Measurements from ENCODE around the gene ARHGDIA. TPM values are rescaled to one million over a fixed set of nuclear protein-coding genes. Genes with fewer than 3 reads are reported as not detected.

The ARHGDIA gene
- total RNA-seq, 1 donor from 2014 or later: 114 TPM

GRCh38 chr17:81833921-81834830 lies 37.0 kb downstream of the ARHGDIA start:
- ATAC-seq: no peak
- intact Hi-C loops (cut with micrococcal nuclease): no loop called here

DNA sequence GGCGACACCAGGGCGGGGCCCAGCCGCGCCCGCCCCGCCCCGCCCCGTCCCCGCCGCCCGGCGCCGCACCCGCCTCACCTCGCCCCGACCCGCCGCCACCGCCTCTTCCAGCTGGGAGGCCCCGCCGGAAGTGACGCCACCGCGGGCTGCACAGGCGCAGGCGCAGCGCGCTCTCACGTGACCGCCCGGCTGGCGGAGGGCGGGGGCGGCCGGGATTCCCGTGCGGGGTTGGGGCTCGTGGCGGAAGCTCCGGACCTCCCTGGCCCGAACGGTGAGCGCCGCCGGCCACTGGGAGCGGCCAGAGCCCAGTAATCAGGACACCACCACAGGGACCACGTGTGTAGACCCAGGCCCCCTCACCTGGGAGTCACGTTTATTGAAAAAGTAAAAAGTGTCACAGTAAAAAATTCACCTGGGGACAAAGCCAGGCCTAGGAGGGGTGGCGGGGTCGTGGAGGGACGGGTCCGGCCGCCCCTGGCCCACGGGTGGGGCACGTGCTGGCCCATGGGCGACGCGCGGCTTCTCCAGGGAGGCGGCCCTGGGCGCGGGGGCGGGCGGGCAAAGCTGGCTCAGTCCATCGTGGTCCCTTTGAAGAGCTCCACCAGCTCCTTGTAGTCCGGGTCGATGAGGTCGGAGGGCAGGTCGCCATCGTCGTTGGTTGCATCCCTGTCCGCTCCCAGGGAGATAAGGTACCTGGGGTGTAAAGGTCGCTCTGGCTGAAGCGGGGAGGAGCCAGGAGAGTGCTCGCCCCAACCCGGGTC lies 37.8 kb downstream of the ARHGDIA start, which contains the start of gene MCRIP1:
TSS of gene MCRIP1 (minus strand) at position 132 of the 761 bp plus-strand sequence. CDS start 8,785 bp downstream, outside the sequence.
- DNase-seq (peak; percentile 99), ATAC-seq (peak; percentile 92)
- intact Hi-C loops (cut with micrococcal nuclease): no loop called here

More at GRCh38 chr17:81833921-81834830, 37.0 kb downstream of the ARHGDIA start:
- DNase-seq: no peak

GRCh38 chr17:81832608-81833159 lies 38.5 kb downstream of the ARHGDIA start:
- ATAC-seq (peak; percentile 20), DNase-seq (peak; percentile 62)
- intact Hi-C loops (cut with micrococcal nuclease): no loop called here

- peak; percentile 37 for ATAC-seq
Observed at GRCh38 chr17:81831957-81832607, 39.1 kb downstream of the ARHGDIA start.

GRCh38 chr17:81831563-81831956 lies 39.6 kb downstream of the ARHGDIA start:
- DNase-seq (no peak), ATAC-seq (no peak)
- intact Hi-C loops (cut with micrococcal nuclease): no loop called here

More at GRCh38 chr17:81831957-81832607, 39.1 kb downstream of the ARHGDIA start:
- intact Hi-C loops (cut with micrococcal nuclease): no loop called here
- DNase-seq: no peak

- DNase-seq (no peak), ATAC-seq (no peak)
- intact Hi-C loops (cut with micrococcal nuclease): no loop called here
Observed at GRCh38 chr17:81829858-81830257, 41.3 kb downstream of the ARHGDIA start.

DNA sequence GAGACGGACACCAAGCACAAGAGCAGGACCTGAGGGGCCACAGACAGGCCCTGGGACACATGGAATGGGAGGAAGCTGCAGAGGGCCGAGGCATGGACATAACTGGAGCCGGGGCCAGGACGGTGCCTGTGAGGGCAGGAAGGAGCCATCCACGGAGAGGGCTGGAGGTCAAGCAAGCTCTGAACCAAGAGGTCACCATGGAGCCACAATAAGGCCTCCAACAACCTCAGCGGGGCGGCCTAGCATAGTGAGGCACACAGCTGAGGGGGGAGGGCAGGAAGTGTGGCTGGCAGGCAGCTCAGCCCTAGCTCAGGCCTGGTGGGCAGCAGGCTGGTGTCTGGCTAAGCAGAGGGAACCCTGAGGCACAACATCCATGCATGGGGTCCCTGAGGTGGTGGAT lies 42.5 kb downstream of the ARHGDIA start:
- ATAC-seq (no peak), DNase-seq (no peak)
- intact Hi-C loops (cut with micrococcal nuclease): no loop called here

- no peak for ATAC-seq
- no peak for DNase-seq
- intact Hi-C loops (cut with micrococcal nuclease): no loop called here
Observed at GRCh38 chr17:81825841-81826466, 45.2 kb downstream of the ARHGDIA start.

DNA sequence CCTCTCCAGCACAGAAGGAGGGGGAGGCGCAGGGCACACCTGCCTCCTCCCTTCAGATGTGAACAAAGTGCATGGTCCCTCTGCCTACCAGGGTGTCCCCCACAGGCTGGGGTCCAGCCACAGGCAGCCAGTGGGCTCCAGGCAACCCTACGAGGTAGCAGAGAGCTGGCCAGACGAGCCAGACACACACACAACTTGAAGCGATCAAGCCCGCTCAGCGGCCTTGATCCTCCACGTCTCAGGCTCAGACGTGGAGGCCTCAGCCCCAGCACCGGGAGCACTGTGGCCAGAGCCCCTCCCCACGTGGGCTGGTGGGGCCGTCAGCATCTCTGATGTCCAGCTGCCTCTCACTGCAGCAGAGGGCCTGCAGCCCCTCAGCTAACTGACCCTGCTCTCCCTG lies 46.5 kb downstream of the ARHGDIA start:
- DNase-seq: no peak
- ATAC-seq: no peak
- intact Hi-C loops (cut with micrococcal nuclease): no loop called here

DNA sequence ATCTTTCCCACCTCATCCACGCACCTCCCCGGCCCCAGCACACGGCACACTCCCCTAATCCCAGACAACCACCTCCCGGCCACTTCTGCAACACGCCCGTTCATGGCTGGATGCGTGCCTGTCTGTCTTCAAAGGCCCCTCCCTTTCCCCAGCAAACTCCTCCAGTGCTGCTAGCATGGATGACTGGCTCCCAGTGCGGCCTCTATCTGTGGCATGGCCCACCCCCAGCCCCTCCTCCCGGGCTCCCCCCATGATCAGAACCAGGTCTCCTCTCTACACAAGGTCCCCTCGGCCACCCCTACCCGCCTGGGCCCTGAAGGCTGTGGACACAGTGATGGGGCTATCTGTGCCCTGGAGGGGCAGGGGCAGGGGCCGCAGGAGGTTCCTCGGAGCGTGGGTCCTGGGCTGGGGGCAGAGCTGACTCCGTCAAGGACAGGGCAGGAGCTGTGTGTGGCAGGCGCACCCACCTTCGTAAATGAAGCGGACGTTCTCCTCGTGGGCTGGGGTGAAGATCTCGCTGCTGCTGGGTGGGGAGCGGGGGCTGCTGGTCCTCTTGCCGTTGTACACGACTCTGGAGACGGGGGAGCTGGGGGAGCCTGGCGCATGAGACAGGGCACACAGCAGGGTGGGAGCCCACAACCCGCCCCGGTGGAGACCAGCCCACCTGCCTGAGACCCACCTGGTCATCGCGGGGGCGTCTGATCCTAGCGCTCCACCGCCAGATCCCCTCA lies 47.2 kb downstream of the ARHGDIA start:
- intact Hi-C loops (cut with micrococcal nuclease): no loop called here
- DNase-seq: no peak
- no peak for ATAC-seq

GRCh38 chr17:81822996-81823819 lies 47.9 kb downstream of the ARHGDIA start:
- no peak for DNase-seq
- intact Hi-C loops (cut with micrococcal nuclease): no loop called here
- ATAC-seq: no peak

DNA sequence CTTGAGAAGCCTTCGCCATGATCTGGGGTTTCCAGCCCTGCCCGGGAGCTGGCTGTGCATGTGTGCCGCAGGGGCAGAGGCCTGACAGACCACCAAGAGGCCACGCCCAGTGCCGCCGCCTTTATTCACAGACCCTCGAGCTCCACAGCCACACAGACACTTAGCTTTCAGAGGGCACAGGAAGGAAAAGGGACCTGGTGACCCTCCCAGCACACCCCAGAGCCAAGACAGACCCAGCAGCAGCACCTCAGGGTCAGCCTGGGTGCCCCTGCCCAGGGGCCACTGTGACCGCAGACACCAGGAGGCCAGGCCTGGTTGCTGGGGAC lies 48.9 kb downstream of the ARHGDIA start:
- ATAC-seq (no peak), DNase-seq (no peak)
- intact Hi-C loops (cut with micrococcal nuclease): no loop called here

- intact Hi-C loops (cut with micrococcal nuclease): no loop called here
Observed at GRCh38 chr17:81821603-81822311, 49.4 kb downstream of the ARHGDIA start.

DNA sequence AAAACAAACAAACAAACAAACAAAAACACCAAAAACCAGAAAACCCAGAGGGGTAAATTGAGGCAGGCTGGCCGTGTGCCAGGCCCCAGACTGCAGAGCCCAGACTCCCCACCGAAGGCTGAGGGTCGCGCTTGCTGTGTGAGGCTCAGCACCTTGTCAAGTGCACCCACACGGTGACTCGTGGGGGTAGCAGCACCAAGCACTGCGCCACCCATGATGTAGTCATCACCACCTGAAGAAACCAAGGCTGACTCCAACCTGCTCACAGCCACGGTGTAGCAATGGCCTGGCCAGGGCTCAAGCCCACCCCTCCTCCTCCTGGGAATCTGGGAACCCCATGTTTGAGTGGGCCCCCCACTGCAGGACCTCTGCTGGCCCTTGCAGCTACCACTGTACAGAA lies 50.0 kb downstream of the ARHGDIA start:
- intact Hi-C loops (cut with micrococcal nuclease): no loop called here
- no peak for ATAC-seq
- DNase-seq: no peak

More at GRCh38 chr17:81821603-81822311, 49.4 kb downstream of the ARHGDIA start:
- ATAC-seq: peak; percentile 88
- peak; percentile 92 for DNase-seq

DNA sequence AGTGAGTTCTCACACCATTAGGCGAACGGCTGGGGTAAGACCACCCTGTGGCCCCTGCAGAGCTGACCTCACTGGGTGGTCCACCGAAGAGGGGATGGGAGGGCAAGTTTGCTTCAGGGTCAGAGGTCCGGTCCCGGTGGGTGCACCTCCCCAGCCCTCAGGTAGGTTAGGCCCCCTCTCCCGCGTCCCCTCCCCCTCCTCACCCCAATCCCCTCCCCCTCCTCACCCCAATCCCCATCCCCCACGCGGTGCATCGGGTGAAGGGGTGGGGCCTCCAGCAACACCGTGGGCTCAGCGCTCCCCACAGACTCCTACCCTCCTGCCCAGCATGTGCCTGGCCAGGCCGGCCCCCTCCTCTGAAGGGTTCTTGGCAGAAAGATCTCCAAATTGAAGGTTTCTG lies 51.4 kb downstream of the ARHGDIA start:
- no peak for DNase-seq
- intact Hi-C loops (cut with micrococcal nuclease): no loop called here
- ATAC-seq: no peak

- ATAC-seq (no peak), DNase-seq (no peak)
- intact Hi-C loops (cut with micrococcal nuclease): no loop called here
Observed at GRCh38 chr17:81817758-81818147, 53.4 kb downstream of the ARHGDIA start.
